HEK293 (cell line): ENCODE measurements around the gene NEB.

ENCODE experiments used
- CTCF ChIA-PET: fragments of 350-600 bp; formaldehyde crosslinking; extraction: SDS; loops from one replicate; lab custom pipeline; 2021; ENCODE audit warnings: antibody characterized with exemption; lab: Yijun Ruan, JAX
- POLR2A ChIA-PET: fragments of 300-600 bp; formaldehyde crosslinking; extraction: SDS; loops from one replicate; lab custom pipeline; 2020; ENCODE audit warnings: antibody characterized with exemption, inconsistent platforms; lab: Yijun Ruan, JAX
- H3K27ac ChIP-seq: fragments of 200-500 bp; sonication (Bioruptor generic); 2 replicates; pipeline ENCODE4 v1.5.1; 2014; ENCODE audit warnings: low read depth, low read length, control low read depth, inconsistent platforms; ENCODE audit errors: extremely low read depth
- H3K36me3 ChIP-seq, 2 experiments: fragments of 200-500 bp in 1 of 2; sonication (Bioruptor generic) in 1 of 2; 1 replicate in 1 of 2; 2 replicates in 1 of 2; pipeline ENCODE4 v1.5.1; 2014 to 2017; ENCODE audit warnings: inconsistent platforms in 2 of 2, low read length in 2 of 2; ENCODE audit not compliant: control insufficient read depth in 2 of 2, insufficient read depth in 1 of 2
- H3K4me1 ChIP-seq: fragments of 200-500 bp; sonication (Bioruptor generic); 2 replicates; pipeline ENCODE4 v1.5.1; 2014; ENCODE audit warnings: mild to moderate bottlenecking, low read length, inconsistent platforms; ENCODE audit not compliant: control insufficient read depth, insufficient read depth
- H3K4me3 ChIP-seq: 2 replicates; pipeline ENCODE4 v1.5.1; 2011; ENCODE audit warnings: low read depth, mild to moderate bottlenecking, control low read depth, low read length, moderate library complexity
- H3K9me3 ChIP-seq: fragments of 200-500 bp; sonication (Bioruptor generic); 2 replicates; pipeline ENCODE4 v1.5.1; 2014; ENCODE audit warnings: low read depth, low read length, inconsistent platforms; ENCODE audit not compliant: control insufficient read depth, insufficient read depth
- FEZF1 ChIP-seq: fragments of 450-650 bp; formaldehyde crosslinking; IDR thresholded peaks from 2 replicates; pipeline ENCODE4 v1.5.1; 2016; ENCODE audit warnings: missing biosample characterization, missing genetic modification characterization
- KLF1 ChIP-seq: fragments of 450-650 bp; formaldehyde crosslinking; IDR thresholded peaks from 2 replicates; pipeline ENCODE4 v1.5.1; 2016; ENCODE audit warnings: missing biosample characterization, missing genetic modification characterization
- MYNN ChIP-seq: fragments of 450-650 bp; formaldehyde crosslinking; IDR thresholded peaks from 2 replicates; pipeline ENCODE4 v1.5.1; 2016; ENCODE audit warnings: missing biosample characterization, missing genetic modification characterization, borderline replicate concordance
- PRDM6 ChIP-seq: fragments of 450-650 bp; formaldehyde crosslinking; IDR thresholded peaks from 2 replicates; pipeline ENCODE4 v1.5.1; 2017; ENCODE audit warnings: missing biosample characterization, missing genetic modification characterization
- TRIM28 ChIP-seq: IDR thresholded peaks from 2 replicates; pipeline ENCODE4 v1.6.1; 2011; ENCODE audit warnings: low read length, control low read depth, borderline replicate concordance
- YY2 ChIP-seq: fragments of 450-650 bp; formaldehyde crosslinking; IDR thresholded peaks from 2 replicates; pipeline ENCODE4 v1.5.1; 2016; ENCODE audit warnings: missing biosample characterization, missing genetic modification characterization
- ZBTB20 ChIP-seq: fragments of 450-650 bp; formaldehyde crosslinking; IDR thresholded peaks from 2 replicates; pipeline ENCODE4 v1.5.1; 2016; ENCODE audit warnings: missing biosample characterization, missing genetic modification characterization
- ZEB2 ChIP-seq: fragments of 450-650 bp; formaldehyde crosslinking; IDR thresholded peaks from 2 replicates; pipeline ENCODE4 v1.5.1; 2016; ENCODE audit warnings: missing biosample characterization, missing genetic modification characterization
- ZNF140 ChIP-seq: fragments of 450-650 bp; formaldehyde crosslinking; IDR thresholded peaks from 2 replicates; pipeline ENCODE4 v1.5.1; 2016; ENCODE audit warnings: missing biosample characterization, missing genetic modification characterization
- ZNF157 ChIP-seq: fragments of 450-650 bp; formaldehyde crosslinking; IDR thresholded peaks from 2 replicates; pipeline ENCODE4 v1.5.1; 2016; ENCODE audit warnings: missing biosample characterization, missing genetic modification characterization
- ZNF16 ChIP-seq: fragments of 450-650 bp; formaldehyde crosslinking; IDR thresholded peaks from 2 replicates; pipeline ENCODE4 v1.5.1; 2016; ENCODE audit warnings: low read depth, missing biosample characterization, missing genetic modification characterization
- ZNF184 ChIP-seq: fragments of 450-650 bp; IDR thresholded peaks from 2 replicates; pipeline ENCODE4 v1.5.1; 2018; ENCODE audit warnings: missing biosample characterization, mild to moderate bottlenecking, missing genetic modification characterization
- ZNF239 ChIP-seq: fragments of 450-650 bp; formaldehyde crosslinking; IDR thresholded peaks from 2 replicates; pipeline ENCODE4 v1.5.1; 2016; ENCODE audit warnings: missing biosample characterization, missing genetic modification characterization
- ZNF449 ChIP-seq: fragments of 450-650 bp; formaldehyde crosslinking; IDR thresholded peaks from 2 replicates; pipeline ENCODE4 v1.5.1; 2017; ENCODE audit warnings: missing biosample characterization, mild to moderate bottlenecking, missing genetic modification characterization, moderate library complexity
- ZNF544 ChIP-seq: fragments of 450-650 bp; formaldehyde crosslinking; IDR thresholded peaks from 2 replicates; pipeline ENCODE4 v1.5.0; 2017; ENCODE audit warnings: missing biosample characterization, missing genetic modification characterization
- ZNF549 ChIP-seq: fragments of 450-650 bp; IDR thresholded peaks from 2 replicates; pipeline ENCODE4 v1.5.1; 2018; ENCODE audit warnings: missing biosample characterization, missing genetic modification characterization, mild to moderate bottlenecking, inconsistent platforms, moderate library complexity
- ZNF555 ChIP-seq: fragments of 450-650 bp; formaldehyde crosslinking; conservative IDR thresholded peaks from 2 replicates; pipeline ENCODE4 v1.5.1; 2017; ENCODE audit warnings: missing biosample characterization, mild to moderate bottlenecking, missing genetic modification characterization, inconsistent platforms
- ZNF561 ChIP-seq: fragments of 450-650 bp; IDR thresholded peaks from 2 replicates; pipeline ENCODE4 v1.5.1; 2018; ENCODE audit warnings: missing biosample characterization, missing genetic modification characterization, borderline replicate concordance
- ZNF624 ChIP-seq: fragments of 450-650 bp; formaldehyde crosslinking; IDR thresholded peaks from 2 replicates; pipeline ENCODE4 v1.5.1; 2017; ENCODE audit warnings: missing biosample characterization, missing genetic modification characterization
- ZNF639 ChIP-seq: fragments of 450-650 bp; formaldehyde crosslinking; IDR thresholded peaks from 2 replicates; pipeline ENCODE4 v1.5.1; 2016; ENCODE audit warnings: missing biosample characterization, missing genetic modification characterization
- ZNF660 ChIP-seq: fragments of 450-650 bp; IDR thresholded peaks from 2 replicates; pipeline ENCODE4 v1.5.1; 2018; ENCODE audit warnings: missing biosample characterization, mild to moderate bottlenecking, missing genetic modification characterization
- ZNF76 ChIP-seq: fragments of 450-650 bp; formaldehyde crosslinking; IDR thresholded peaks from 2 replicates; pipeline ENCODE4; 2016; ENCODE audit warnings: low read depth, missing biosample characterization, missing genetic modification characterization, borderline replicate concordance
- ZSCAN4 ChIP-seq: fragments of 450-650 bp; formaldehyde crosslinking; IDR thresholded peaks from 2 replicates; pipeline ENCODE4 v1.5.1; 2017; ENCODE audit warnings: missing biosample characterization, missing genetic modification characterization
- TF ChIP-seq, protein P1 (sequence below): fragments of 450-650 bp; formaldehyde crosslinking; IDR thresholded peaks from 2 replicates; pipeline ENCODE4 v1.5.1; 2016; ENCODE audit warnings: missing biosample characterization, missing genetic modification characterization
- TF ChIP-seq, protein P2 (sequence below): fragments of 450-650 bp; formaldehyde crosslinking; optimal IDR thresholded peaks from 2 replicates; pipeline ENCODE3; 2016; ENCODE audit warnings: missing biosample characterization, mild to moderate bottlenecking, missing genetic modification characterization
- TF ChIP-seq, protein P3 (sequence below): fragments of 450-650 bp; formaldehyde crosslinking; IDR thresholded peaks from 2 replicates; pipeline ENCODE4 v1.5.1; 2016; ENCODE audit warnings: missing biosample characterization, missing genetic modification characterization

NEB gene

GRCh38 chr2:151575338-151575737 lies 158.9 kb downstream of the NEB start (continued):
- TF ChIP-seq ZSCAN4 (tag by site-specific recombination): no peak

DNA sequence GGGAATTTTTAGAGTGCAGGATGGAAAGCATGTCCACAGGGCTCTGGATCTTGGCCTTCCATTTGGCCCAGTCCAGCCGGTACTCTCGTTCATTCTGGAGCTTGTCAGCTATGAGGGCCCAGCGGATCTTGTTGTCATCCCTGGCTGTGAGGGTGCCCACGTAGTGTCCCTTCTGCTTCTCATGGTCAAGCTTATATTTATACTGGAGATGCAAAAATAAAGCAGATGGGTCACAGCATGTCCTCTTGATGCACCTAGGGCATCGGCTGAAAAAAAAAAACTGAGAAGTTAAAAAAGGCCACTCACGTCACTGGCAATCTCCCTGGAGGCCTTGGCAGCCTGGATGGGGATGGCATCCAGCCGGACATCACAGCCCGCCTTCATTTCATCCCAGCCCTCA lies 164.1 kb downstream of the NEB start:
- ChIA-PET POLR2A (no interaction called here), CTCF (no interaction called here)
- no peak overlapping the region for H3K27ac ChIP-seq
- H3K36me3 ChIP-seq: no peaks in the 10 kb centered on the region
- H3K9me3 ChIP-seq: no peaks in the 10 kb centered on the region
- TF ChIP-seq FEZF1 (tag by site-specific recombination) (no peak), ZNF157 (tag by site-specific recombination) (no peak), TRIM28 (no peak), MYNN (tag by site-specific recombination) (no peak), ZNF660 (tag by site-specific recombination) (no peak), ZNF16 (tag by site-specific recombination) (no peak), ZNF449 (tag by site-specific recombination) (no peak)
- TF ChIP-seq, protein P1, sequence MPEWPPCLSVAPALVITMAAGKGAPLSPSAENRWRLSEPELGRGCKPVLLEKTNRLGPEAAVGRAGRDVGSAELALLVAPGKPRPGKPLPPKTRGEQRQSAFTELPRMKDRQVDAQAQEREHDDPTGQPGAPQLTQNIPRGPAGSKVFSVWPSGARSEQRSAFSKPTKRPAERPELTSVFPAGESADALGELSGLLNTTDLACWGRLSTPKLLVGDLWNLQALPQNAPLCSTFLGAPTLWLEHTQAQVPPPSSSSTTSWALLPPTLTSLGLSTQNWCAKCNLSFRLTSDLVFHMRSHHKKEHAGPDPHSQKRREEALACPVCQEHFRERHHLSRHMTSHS (tag by site-specific recombination): no peak
- TF ChIP-seq, protein P2, sequence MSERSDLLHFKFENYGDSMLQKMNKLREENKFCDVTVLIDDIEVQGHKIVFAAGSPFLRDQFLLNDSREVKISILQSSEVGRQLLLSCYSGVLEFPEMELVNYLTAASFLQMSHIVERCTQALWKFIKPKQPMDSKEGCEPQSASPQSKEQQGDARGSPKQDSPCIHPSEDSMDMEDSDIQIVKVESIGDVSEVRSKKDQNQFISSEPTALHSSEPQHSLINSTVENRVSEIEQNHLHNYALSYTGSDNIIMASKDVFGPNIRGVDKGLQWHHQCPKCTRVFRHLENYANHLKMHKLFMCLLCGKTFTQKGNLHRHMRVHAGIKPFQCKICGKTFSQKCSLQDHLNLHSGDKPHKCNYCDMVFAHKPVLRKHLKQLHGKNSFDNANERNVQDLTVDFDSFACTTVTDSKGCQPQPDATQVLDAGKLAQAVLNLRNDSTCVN (tag by site-specific recombination): no peak
- no peaks in the 10 kb centered on the region for H3K4me1 ChIP-seq
- H3K4me3 ChIP-seq: no peak overlapping the region

- no peaks in the 10 kb centered on the region for H3K9me3 ChIP-seq
- no peak overlapping the region for H3K27ac ChIP-seq
- CTCF ChIA-PET: interaction anchor here (0.7 kb wide), 1 partner anchor 184 kb away, joined by 4 read pairs; no protein-coding TSS in a partner anchor
- POLR2A ChIA-PET: interaction anchor here (0.6 kb wide), 1 partner anchor 315 kb away, joined by 3 read pairs; no protein-coding TSS in a partner anchor
- H3K4me1 ChIP-seq: no peaks in the 10 kb centered on the region
- TF ChIP-seq ZNF76 (tag by site-specific recombination): no peak
- no peak for TF ChIP-seq ZNF639 (tag by site-specific recombination)
- no peak for TF ChIP-seq ZNF624 (tag by site-specific recombination)
- no peak for TF ChIP-seq PRDM6
- no peak for TF ChIP-seq ZNF561 (tag by site-specific recombination)
- TF ChIP-seq ZNF239: no peak
- no peak for TF ChIP-seq ZBTB20 (tag by site-specific recombination)
- TF ChIP-seq YY2 (tag by site-specific recombination): no peak
- TF ChIP-seq ZNF549 (tag by site-specific recombination): no peak
- no peak for TF ChIP-seq ZNF184 (tag by site-specific recombination)
- TF ChIP-seq, protein P3, sequence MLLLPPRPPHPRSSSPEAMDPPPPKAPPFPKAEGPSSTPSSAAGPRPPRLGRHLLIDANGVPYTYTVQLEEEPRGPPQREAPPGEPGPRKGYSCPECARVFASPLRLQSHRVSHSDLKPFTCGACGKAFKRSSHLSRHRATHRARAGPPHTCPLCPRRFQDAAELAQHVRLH (tag by site-specific recombination): no peak
- no peak for TF ChIP-seq ZNF544 (tag by site-specific recombination)
- no peak for TF ChIP-seq ZEB2 (tag by site-specific recombination)
- no peak for TF ChIP-seq KLF1
- TF ChIP-seq ZNF140: no peak
- TF ChIP-seq ZNF555 (tag by site-specific recombination): no peak
- H3K36me3 ChIP-seq: no peaks in the 10 kb centered on the region
- H3K4me3 ChIP-seq: no peak overlapping the region
Measured at GRCh38 chr2:151569167-151569566, 165.1 kb downstream of the NEB start.
